Esophagus squamous epithelium (tissue), 4 donors: ENCODE measurements around the gene CBFA2T2.

Experiments used
- POLR2A ChIP-seq, 4 donors: fragments of 450-650 bp; IDR thresholded peaks; one replicate each; pipeline ENCODE4 v1.6.1; 2017; ENCODE audit warnings: antibody characterized with exemption in 4 of 4, mild to moderate bottlenecking in 4 of 4, moderate library complexity in 3 of 4
- TF ChIP-seq, protein P1 (sequence below), 6 experiments: fragments of 450-650 bp in 4 of 6; fragments of 200-600 bp in 2 of 6; sonication (generic) in 2 of 6; IDR thresholded peaks; one replicate each; pipeline ENCODE4 v1.5.1; 2016 to 2019; ENCODE audit warnings: antibody characterized with exemption in 6 of 6, mild to moderate bottlenecking in 4 of 6, moderate library complexity in 4 of 6

DNA sequence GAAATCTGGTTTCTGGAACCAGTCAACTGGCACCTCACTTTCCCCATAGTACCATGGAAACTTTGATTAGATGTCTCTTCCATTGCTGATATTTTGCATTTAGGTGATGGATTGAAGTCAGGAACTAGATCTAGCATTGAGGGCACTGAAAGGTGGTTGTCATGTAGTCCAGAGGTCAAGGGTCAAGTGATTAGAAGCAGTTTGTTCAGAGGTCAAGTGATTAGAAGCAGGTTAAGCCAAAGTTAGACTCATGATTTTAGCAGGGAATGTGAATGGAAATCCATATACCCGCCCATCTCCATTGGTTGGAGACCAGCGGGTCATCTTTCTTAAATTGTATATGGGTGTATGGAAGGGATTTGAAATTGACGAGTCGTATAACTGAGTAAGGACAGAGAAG, 51.2 kb downstream of the CBFA2T2 start:
- TF ChIP-seq, protein P1, sequence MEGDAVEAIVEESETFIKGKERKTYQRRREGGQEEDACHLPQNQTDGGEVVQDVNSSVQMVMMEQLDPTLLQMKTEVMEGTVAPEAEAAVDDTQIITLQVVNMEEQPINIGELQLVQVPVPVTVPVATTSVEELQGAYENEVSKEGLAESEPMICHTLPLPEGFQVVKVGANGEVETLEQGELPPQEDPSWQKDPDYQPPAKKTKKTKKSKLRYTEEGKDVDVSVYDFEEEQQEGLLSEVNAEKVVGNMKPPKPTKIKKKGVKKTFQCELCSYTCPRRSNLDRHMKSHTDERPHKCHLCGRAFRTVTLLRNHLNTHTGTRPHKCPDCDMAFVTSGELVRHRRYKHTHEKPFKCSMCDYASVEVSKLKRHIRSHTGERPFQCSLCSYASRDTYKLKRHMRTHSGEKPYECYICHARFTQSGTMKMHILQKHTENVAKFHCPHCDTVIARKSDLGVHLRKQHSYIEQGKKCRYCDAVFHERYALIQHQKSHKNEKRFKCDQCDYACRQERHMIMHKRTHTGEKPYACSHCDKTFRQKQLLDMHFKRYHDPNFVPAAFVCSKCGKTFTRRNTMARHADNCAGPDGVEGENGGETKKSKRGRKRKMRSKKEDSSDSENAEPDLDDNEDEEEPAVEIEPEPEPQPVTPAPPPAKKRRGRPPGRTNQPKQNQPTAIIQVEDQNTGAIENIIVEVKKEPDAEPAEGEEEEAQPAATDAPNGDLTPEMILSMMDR (IDR thresholded peaks at IDR 0.05) = no peak
- TF ChIP-seq POLR2A (IDR thresholded peaks at IDR 0.05) = no peak
